HT-29 (cell line): ENCODE measurements around the gene DMRT3. TPM values are rescaled to one million over a fixed set of nuclear protein-coding genes. Genes with fewer than 3 reads are reported as not detected.

ENCODE experiments used
- small RNA-seq: library from RNA; depleted of rRNA; stranded (forward); fragments of <200 nt; gene quantifications from one replicate; pipeline ENCODE3, GENCODE V24; 2014
- total RNA-seq: library from RNA; depleted of rRNA; stranded (reverse); fragments of >200 nt; shearing (Covaris generic); gene quantifications from 2 replicates; pipeline ENCODE4 v1.2.3, GENCODE V29; 2014; rRNA removed

Gene DMRT3
- total RNA-seq, 1 experiment from 2014 or later = not detected

Small RNA genes lying within 50 kb of the gene (small RNA-seq; reads per million reads assigned to genes)
- gene RNU6-1073P = not detected

Other genes starting within 250 kb of the DMRT3 start
- not detected in 2 replicates for gene DMRT1, start 135.0 kb upstream of the DMRT3 start, total RNA-seq
- not detected in 2 replicates for gene DMRT2, start 73.7 kb downstream of the DMRT3 start, total RNA-seq